H1 (cell line): Measurements from ENCODE around the gene LCN15. TPM values are rescaled to one million over a fixed set of nuclear protein-coding genes. Genes with fewer than 3 reads are reported as not detected.

Experiments used
- CREB1 ChIP-seq: IDR thresholded peaks from 2 replicates; pipeline ENCODE4 v1.6.1; 2012; ENCODE audit warnings: inconsistent platforms
- polyA plus RNA-seq, 7 experiments: library from polyadenylated mRNA; depleted of rRNA in 3 of 7; stranded (reverse) in 5 of 7; unstranded in 2 of 7; fragments of >200 nt in 5 of 7; fragments of 200-250 nt in 2 of 7; gene quantifications; 1 replicate in 5 of 7; 2 replicates in 1 of 7; 4 replicates in 1 of 7; pipeline versions ENCODE4 v1.2.1 to v1.2.3, GENCODE V29; 2011 to 2013; ENCODE audit warnings: missing spikeins in 2 of 7, mixed read lengths in 2 of 7
- total RNA-seq: library from RNA; stranded (reverse); fragmentation: NEBNext Ultra II Directional; extraction: Animal tissue kit (Norgen Biotek cat#: 25700); gene quantifications from 2 replicates; pipeline ENCODE4 v1.2.1, GENCODE V29; 2021

Gene LCN15
- total and polyA plus RNA-seq, 2 of the 8 experiments (the other 6 are each of a cell fraction or from before 2014, with no cell fraction given), result 0.08 to 0.47 TPM

- TF ChIP-seq CREB1, result no peak
- TF ChIP-seq, all 59 proteins: peak for 0
These were observed 29.0 kb upstream of the LCN15 start (continued) for GRCh38 chr9:136793086-136793946.
